ENCODE data around the gene ALPK3. TPM values are rescaled to one million over a fixed set of nuclear protein-coding genes. Genes with fewer than 3 reads are reported as not detected.

The ALPK3 gene
- total RNA-seq, 3 donors from 2014 or later (not counting 1 experiment from before 2014, with no cell fraction given): 0.35 to 1.1 (median 0.63) TPM

GRCh38 chr15:84805221-84805620 lies 11.9 kb upstream of the ALPK3 start:
- H3K36me3 Mint-ChIP-seq: no peaks in the 10 kb centered on the region
- H3K36me3 ChIP-seq (ENCODE audit: control insufficient read depth, insufficient read depth, low read length): peaks cover 38% of the 10 kb centered on the region
- TF ChIP-seq, protein P1, sequence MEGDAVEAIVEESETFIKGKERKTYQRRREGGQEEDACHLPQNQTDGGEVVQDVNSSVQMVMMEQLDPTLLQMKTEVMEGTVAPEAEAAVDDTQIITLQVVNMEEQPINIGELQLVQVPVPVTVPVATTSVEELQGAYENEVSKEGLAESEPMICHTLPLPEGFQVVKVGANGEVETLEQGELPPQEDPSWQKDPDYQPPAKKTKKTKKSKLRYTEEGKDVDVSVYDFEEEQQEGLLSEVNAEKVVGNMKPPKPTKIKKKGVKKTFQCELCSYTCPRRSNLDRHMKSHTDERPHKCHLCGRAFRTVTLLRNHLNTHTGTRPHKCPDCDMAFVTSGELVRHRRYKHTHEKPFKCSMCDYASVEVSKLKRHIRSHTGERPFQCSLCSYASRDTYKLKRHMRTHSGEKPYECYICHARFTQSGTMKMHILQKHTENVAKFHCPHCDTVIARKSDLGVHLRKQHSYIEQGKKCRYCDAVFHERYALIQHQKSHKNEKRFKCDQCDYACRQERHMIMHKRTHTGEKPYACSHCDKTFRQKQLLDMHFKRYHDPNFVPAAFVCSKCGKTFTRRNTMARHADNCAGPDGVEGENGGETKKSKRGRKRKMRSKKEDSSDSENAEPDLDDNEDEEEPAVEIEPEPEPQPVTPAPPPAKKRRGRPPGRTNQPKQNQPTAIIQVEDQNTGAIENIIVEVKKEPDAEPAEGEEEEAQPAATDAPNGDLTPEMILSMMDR (IDR thresholded peaks at IDR 0.05): no peak

GRCh38 chr15:84807228-84807627 lies 9.9 kb upstream of the ALPK3 start:
- no peak for ATAC-seq
- intact Hi-C loops (cut with micrococcal nuclease): no loop called here
- Mint-ChIP-seq H3K9me3 (no peaks in the 10 kb centered on the region), H3K27ac (no peak overlapping the region), H3K4me3 (no peak overlapping the region), H3K36me3 (no peaks in the 10 kb centered on the region), H3K4me1 (peaks cover 0 to 15% of the 10 kb centered on the region in 2 donors), H3K27me3 (ENCODE audit: low read depth in 2 of 2) (no peaks in the 10 kb centered on the region)
- no peak overlapping the region for H3K27ac ChIP-seq (ENCODE audit: low read length)
- TF ChIP-seq, protein P1 (IDR thresholded peaks at IDR 0.05): no peak
- no peaks in the 10 kb centered on the region for H3K27me3 ChIP-seq (ENCODE audit: control insufficient read depth, insufficient read depth, low read length)
- H3K9me3 ChIP-seq (ENCODE audit: control insufficient read depth, insufficient read depth, low read length): no peaks in the 10 kb centered on the region
- H3K4me3 ChIP-seq (ENCODE audit: low read length): no peak overlapping the region
- H3K4me1 ChIP-seq (ENCODE audit: control insufficient read depth, insufficient read depth, low read length): no peaks in the 10 kb centered on the region
- DNase-seq: no peak
- WGBS (ENCODE audit: insufficient coverage): 87% methylated on average over 2 of the region's 3 CpGs
- H3K36me3 ChIP-seq (ENCODE audit: control insufficient read depth, insufficient read depth, low read length): peaks cover 22% of the 10 kb centered on the region

More at GRCh38 chr15:84805221-84805620, 11.9 kb upstream of the ALPK3 start:
- WGBS (ENCODE audit: insufficient coverage): 100% methylated on average over 1 of the region's 1 CpG
- no peak overlapping the region for H3K4me3 Mint-ChIP-seq
- H3K27me3 Mint-ChIP-seq (ENCODE audit: low read depth in 2 of 2): no peaks in the 10 kb centered on the region
- peaks cover 0 to 13% of the 10 kb centered on the region in 2 donors for H3K4me1 Mint-ChIP-seq
- Histone ChIP-seq H3K4me1 (ENCODE audit: control insufficient read depth, insufficient read depth, low read length) (no peaks in the 10 kb centered on the region), H3K4me3 (ENCODE audit: low read length) (no peak overlapping the region), H3K9me3 (ENCODE audit: control insufficient read depth, insufficient read depth, low read length) (no peaks in the 10 kb centered on the region), H3K27ac (ENCODE audit: low read length) (no peak overlapping the region), H3K27me3 (ENCODE audit: control insufficient read depth, insufficient read depth, low read length) (no peaks in the 10 kb centered on the region)
- intact Hi-C loops (cut with micrococcal nuclease): no loop called here
- no peak for ATAC-seq
- peak overlapping the region; percentile 60 to 70 for H3K27ac Mint-ChIP-seq
- no peaks in the 10 kb centered on the region for H3K9me3 Mint-ChIP-seq
- no peak for DNase-seq

GRCh38 chr15:84810073-84810840 lies 6.9 kb upstream of the ALPK3 start:
- TF ChIP-seq, protein P1 (IDR thresholded peaks at IDR 0.05): no peak
- Mint-ChIP-seq H3K36me3 (no peaks in the 10 kb centered on the region), H3K27ac (peak overlapping the region in 1 of 2 donors; percentile 55), H3K4me1 (peaks cover 0 to 9% of the 10 kb centered on the region in 2 donors), H3K4me3 (no peak overlapping the region), H3K9me3 (no peaks in the 10 kb centered on the region), H3K27me3 (ENCODE audit: low read depth in 2 of 2) (peaks cover under 1 to 3% of the 10 kb centered on the region in 2 donors)
- Histone ChIP-seq H3K27ac (ENCODE audit: low read length) (no peak overlapping the region), H3K36me3 (ENCODE audit: control insufficient read depth, insufficient read depth, low read length) (peaks cover under 1% of the 10 kb centered on the region), H3K4me1 (ENCODE audit: control insufficient read depth, insufficient read depth, low read length) (no peaks in the 10 kb centered on the region), H3K27me3 (ENCODE audit: control insufficient read depth, insufficient read depth, low read length) (no peaks in the 10 kb centered on the region), H3K4me3 (ENCODE audit: low read length) (no peak overlapping the region), H3K9me3 (ENCODE audit: control insufficient read depth, insufficient read depth, low read length) (no peaks in the 10 kb centered on the region)
- ATAC-seq (no peak), DNase-seq (no peak)
- 96% methylated on average over 7 of the region's 7 CpGs for WGBS (ENCODE audit: insufficient coverage)
- intact Hi-C loops (cut with micrococcal nuclease): no loop called here

All from natural killer cell (primary cell).